Activated naive CD8-positive, alpha-beta T cell (primary cell): ENCODE measurements around the gene TMEM60.
"Not testable (repeated sequence)": the region's sequence is repeated elsewhere in the genome, so short reads cannot be mapped to it uniquely, and the experiment has no call there.

Source experiments
- H3K27ac Mint-ChIP-seq: one replicate; pipeline ENCODE4 v1.8.0; 2021; ENCODE audit warnings: mixed read lengths
- H3K27me3 Mint-ChIP-seq: one replicate; pipeline ENCODE4 v1.8.0; 2021; ENCODE audit warnings: mixed read lengths
- H3K36me3 Mint-ChIP-seq: one replicate; pipeline ENCODE4 v1.8.0; 2021; ENCODE audit warnings: mixed read lengths
- H3K4me1 Mint-ChIP-seq: one replicate; pipeline ENCODE4 v1.8.0; 2021; ENCODE audit warnings: low read depth, mixed read lengths
- H3K4me3 Mint-ChIP-seq: one replicate; pipeline ENCODE4 v1.8.0; 2021; ENCODE audit warnings: mild to moderate bottlenecking, mixed read lengths
- H3K9me3 Mint-ChIP-seq: one replicate; pipeline ENCODE4 v1.8.0; 2021; ENCODE audit warnings: low read depth, mixed read lengths

Gene TMEM60

GRCh38 chr7:77798394-77799077 lies at the start of gene TMEM60, which contains the start of gene PHTF2:
TSS of gene TMEM60 (minus strand) at chr7:77798434. CDS start at chr7:77794373, 4,061 bp downstream.
TSS of gene PHTF2 (plus strand) at chr7:77798773.
- H3K27ac Mint-ChIP-seq = peak within 1 kb of the TSS; percentile 85
- no peaks in the 10 kb centered on the region for H3K9me3 Mint-ChIP-seq
- H3K36me3 Mint-ChIP-seq = peaks cover 7% of the 10 kb centered on the region
- peaks cover 76% of the 10 kb centered on the region for H3K4me1 Mint-ChIP-seq
- H3K4me3 Mint-ChIP-seq = peak within 1 kb of the TSS; percentile 96
- H3K27me3 Mint-ChIP-seq = no peaks in the 10 kb centered on the region

- no peaks in the 10 kb centered on the region for H3K27me3 Mint-ChIP-seq
- no peak overlapping the region for H3K4me3 Mint-ChIP-seq
- no peak overlapping the region for H3K27ac Mint-ChIP-seq
- no peaks in the 10 kb centered on the region for H3K9me3 Mint-ChIP-seq
- H3K4me1 Mint-ChIP-seq = peaks cover 17% of the 10 kb centered on the region
- H3K36me3 Mint-ChIP-seq = peaks cover 25% of the 10 kb centered on the region
These were observed 48.3 kb upstream of the TMEM60 start for GRCh38 chr7:77846317-77847092.

- Mint-ChIP-seq H3K36me3 (peaks cover 9% of the 10 kb centered on the region), H3K4me1 (peaks cover 10% of the 10 kb centered on the region), H3K27me3 (no peaks in the 10 kb centered on the region), H3K9me3 (no peaks in the 10 kb centered on the region), H3K27ac (no peak overlapping the region), H3K4me3 (no peak overlapping the region)
These were observed 45.0 kb upstream of the TMEM60 start for GRCh38 chr7:77843194-77843593.

GRCh38 chr7:77839919-77840318 lies 41.7 kb upstream of the TMEM60 start:
- Mint-ChIP-seq H3K36me3 (peaks cover 5% of the 10 kb centered on the region), H3K4me1 (peaks cover 15% of the 10 kb centered on the region), H3K4me3 (no peak overlapping the region), H3K27me3 (no peaks in the 10 kb centered on the region), H3K9me3 (no peaks in the 10 kb centered on the region), H3K27ac (no peak overlapping the region)

GRCh38 chr7:77838929-77839491 lies 40.8 kb upstream of the TMEM60 start:
- Mint-ChIP-seq H3K9me3 (no peaks in the 10 kb centered on the region), H3K27ac (no peak overlapping the region), H3K4me3 (no peak overlapping the region), H3K4me1 (peaks cover 23% of the 10 kb centered on the region), H3K27me3 (no peaks in the 10 kb centered on the region), H3K36me3 (peaks cover 5% of the 10 kb centered on the region)

GRCh38 chr7:77837966-77838365 lies 39.7 kb upstream of the TMEM60 start:
- H3K36me3 Mint-ChIP-seq = peaks cover 5% of the 10 kb centered on the region
- peaks cover 30% of the 10 kb centered on the region for H3K4me1 Mint-ChIP-seq
- no peak overlapping the region for H3K4me3 Mint-ChIP-seq
- H3K27me3 Mint-ChIP-seq = no peaks in the 10 kb centered on the region
- H3K27ac Mint-ChIP-seq = no peak overlapping the region
- no peaks in the 10 kb centered on the region for H3K9me3 Mint-ChIP-seq

- Mint-ChIP-seq H3K27me3 (no peaks in the 10 kb centered on the region), H3K9me3 (no peaks in the 10 kb centered on the region), H3K27ac (no peak overlapping the region), H3K4me1 (peaks cover 32% of the 10 kb centered on the region), H3K4me3 (no peak overlapping the region), H3K36me3 (peaks cover 5% of the 10 kb centered on the region)
These were observed 39.0 kb upstream of the TMEM60 start for GRCh38 chr7:77837275-77837674.

GRCh38 chr7:77836425-77836824 lies 38.2 kb upstream of the TMEM60 start:
- not testable (repeated sequence) for H3K27ac Mint-ChIP-seq
- peaks cover 37% of the 10 kb centered on the region for H3K4me1 Mint-ChIP-seq

GRCh38 chr7:77833136-77833535 lies 34.9 kb upstream of the TMEM60 start:
- Mint-ChIP-seq H3K27ac (peak overlapping the region; percentile 23), H3K4me1 (peaks cover 47% of the 10 kb centered on the region), H3K4me3 (peak overlapping the region; percentile 30), H3K36me3 (peaks cover 9% of the 10 kb centered on the region), H3K9me3 (no peaks in the 10 kb centered on the region), H3K27me3 (no peaks in the 10 kb centered on the region)

More at GRCh38 chr7:77836425-77836824, 38.2 kb upstream of the TMEM60 start:
- not testable (repeated sequence) for H3K9me3 Mint-ChIP-seq, H3K4me3 Mint-ChIP-seq, H3K27me3 Mint-ChIP-seq, H3K36me3 Mint-ChIP-seq

GRCh38 chr7:77831953-77832352 lies 33.7 kb upstream of the TMEM60 start:
- Mint-ChIP-seq H3K4me3 (no peak overlapping the region), H3K36me3 (peaks cover 9% of the 10 kb centered on the region), H3K27me3 (no peaks in the 10 kb centered on the region), H3K27ac (no peak overlapping the region), H3K4me1 (peaks cover 48% of the 10 kb centered on the region), H3K9me3 (no peaks in the 10 kb centered on the region)

- no peaks in the 10 kb centered on the region for H3K27me3 Mint-ChIP-seq
- H3K27ac Mint-ChIP-seq = no peak overlapping the region
- no peak overlapping the region for H3K4me3 Mint-ChIP-seq
- peaks cover 52% of the 10 kb centered on the region for H3K4me1 Mint-ChIP-seq
- H3K36me3 Mint-ChIP-seq = peaks cover 11% of the 10 kb centered on the region
- H3K9me3 Mint-ChIP-seq = peaks cover 2% of the 10 kb centered on the region
These were observed 33.2 kb upstream of the TMEM60 start for GRCh38 chr7:77831481-77831880.

GRCh38 chr7:77830649-77831355 lies 32.6 kb upstream of the TMEM60 start:
- H3K9me3 Mint-ChIP-seq = peaks cover 6% of the 10 kb centered on the region
- H3K4me1 Mint-ChIP-seq = peaks cover 56% of the 10 kb centered on the region
- H3K4me3 Mint-ChIP-seq = no peak overlapping the region
- peaks cover 11% of the 10 kb centered on the region for H3K36me3 Mint-ChIP-seq
- H3K27me3 Mint-ChIP-seq = no peaks in the 10 kb centered on the region
- no peak overlapping the region for H3K27ac Mint-ChIP-seq

- Mint-ChIP-seq H3K4me1 (peaks cover 44% of the 10 kb centered on the region), H3K9me3 (peaks cover 14% of the 10 kb centered on the region), H3K27ac (peak overlapping the region; percentile 50), H3K4me3 (no peak overlapping the region), H3K36me3 (peaks cover 14% of the 10 kb centered on the region), H3K27me3 (no peaks in the 10 kb centered on the region)
These were observed 29.8 kb upstream of the TMEM60 start for GRCh38 chr7:77827999-77828398.

GRCh38 chr7:77826300-77826699 lies 28.1 kb upstream of the TMEM60 start:
- Mint-ChIP-seq H3K9me3 (peaks cover 15% of the 10 kb centered on the region), H3K27ac (no peak overlapping the region), H3K36me3 (peaks cover 19% of the 10 kb centered on the region), H3K4me1 (peaks cover 42% of the 10 kb centered on the region), H3K4me3 (no peak overlapping the region), H3K27me3 (no peaks in the 10 kb centered on the region)

GRCh38 chr7:77825131-77825530 lies 26.9 kb upstream of the TMEM60 start:
- Mint-ChIP-seq H3K27me3 (no peaks in the 10 kb centered on the region), H3K27ac (no peak overlapping the region), H3K9me3 (peaks cover 21% of the 10 kb centered on the region), H3K4me3 (no peak overlapping the region), H3K4me1 (peaks cover 35% of the 10 kb centered on the region), H3K36me3 (peaks cover 25% of the 10 kb centered on the region)
